ENCODE results near the gene CHD6.

Gene CHD6

DNA sequence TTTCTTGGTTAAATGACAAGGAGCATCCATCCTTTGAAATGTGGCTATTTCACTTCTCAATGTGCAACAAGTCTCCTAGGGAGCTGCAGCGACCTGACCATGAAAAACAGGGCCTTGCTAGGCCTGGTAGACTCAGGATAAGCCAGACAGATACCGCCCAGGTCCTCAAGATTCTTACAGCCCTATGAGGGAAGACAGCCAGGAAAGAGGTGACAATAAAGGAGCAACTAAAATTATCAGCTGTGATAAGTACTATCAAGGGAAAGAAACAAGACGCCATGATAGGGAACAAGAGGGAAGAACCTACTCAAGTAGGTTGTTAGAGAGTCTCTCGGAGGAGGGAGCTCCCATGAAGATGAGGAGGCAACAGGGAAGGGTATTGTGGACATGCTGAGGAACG lies 200.1 kb downstream of the CHD6 start:
- DNase-seq, result no peak

DNA sequence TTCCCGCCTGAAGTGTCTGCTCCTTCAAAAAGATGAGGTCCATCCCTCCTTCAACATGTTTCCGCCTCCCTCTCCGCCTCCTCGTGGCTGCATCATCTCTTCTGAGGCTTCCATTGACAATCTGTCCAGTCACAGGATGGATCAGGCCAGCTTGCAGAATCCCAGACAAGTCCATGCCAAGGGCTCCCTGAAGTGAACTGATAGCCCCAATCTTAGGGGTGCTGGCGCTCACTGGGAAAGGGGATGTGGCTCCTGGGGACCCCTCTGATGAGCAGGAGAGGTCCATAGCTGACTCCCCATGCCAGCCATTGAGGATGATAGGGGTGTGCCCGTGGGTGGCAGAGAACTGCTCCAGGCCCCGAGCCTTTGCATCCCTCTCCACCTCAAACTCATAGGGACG lies 203.0 kb downstream of the CHD6 start:
- DNase-seq, result no peak

- DNase-seq, result no peak
Observed at GRCh38 chr20:41413169-41413568, 205.0 kb downstream of the CHD6 start.

DNA sequence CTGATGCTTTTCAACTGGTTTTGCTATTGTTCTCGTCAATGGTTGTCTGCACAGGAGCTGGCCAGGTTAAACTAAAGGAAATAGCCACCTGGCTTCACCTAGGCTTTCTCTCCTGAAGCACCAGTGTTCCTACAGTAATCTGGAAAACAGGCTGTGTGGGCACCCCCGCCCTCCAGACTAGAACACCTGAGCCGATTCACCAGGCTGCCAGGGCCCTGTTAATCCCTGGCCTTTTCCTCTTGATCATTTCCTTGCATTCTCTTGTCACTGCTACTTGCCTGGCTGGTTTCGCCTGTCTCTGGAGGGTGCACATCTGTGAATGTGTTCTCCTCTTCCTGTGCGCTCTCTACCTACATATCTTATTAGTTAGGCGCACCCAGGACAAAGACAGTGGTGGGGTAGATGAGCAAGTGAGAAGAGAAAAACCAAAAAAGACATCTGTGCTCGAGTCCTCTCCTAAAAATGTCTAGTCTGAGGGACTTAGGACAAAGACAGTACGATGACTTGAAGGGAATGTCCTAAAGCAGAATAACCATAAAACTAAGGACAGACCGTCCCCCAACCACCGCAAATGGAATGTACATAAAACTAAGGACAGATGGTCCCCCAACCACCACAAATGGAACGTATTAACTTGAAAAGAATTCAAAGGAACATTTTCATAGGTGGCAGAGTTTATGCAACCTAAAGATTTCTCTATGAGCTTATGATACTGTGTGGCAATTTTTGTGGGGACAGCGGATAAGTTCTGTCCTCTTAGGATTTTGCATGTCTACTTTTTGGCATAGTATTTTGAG lies 205.7 kb downstream of the CHD6 start:
- DNase-seq, result no peak

- DNase-seq, result no peak
Observed at GRCh38 chr20:41411391-41411847, 206.8 kb downstream of the CHD6 start.

DNA sequence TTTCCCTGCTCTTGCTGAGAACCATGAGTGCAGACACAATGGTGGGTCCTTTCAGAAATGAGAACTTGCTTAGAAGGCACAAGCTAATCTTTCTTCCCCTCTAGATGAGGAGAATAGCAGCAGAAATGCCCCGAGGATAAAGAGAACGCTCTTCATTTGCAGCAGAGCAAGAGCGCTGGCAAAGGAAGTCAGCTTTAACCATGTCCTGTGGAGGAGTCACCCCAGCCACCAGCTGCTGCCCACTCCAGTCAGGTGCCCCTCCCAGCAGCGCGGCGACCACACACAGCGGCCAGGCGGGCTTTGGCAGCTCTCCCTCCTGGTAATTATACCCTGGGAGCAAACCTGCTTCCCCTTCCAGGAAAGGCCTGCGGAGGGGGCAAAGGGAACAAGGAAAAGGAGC lies 209.2 kb downstream of the CHD6 start:
- DNase-seq, result no peak

DNA sequence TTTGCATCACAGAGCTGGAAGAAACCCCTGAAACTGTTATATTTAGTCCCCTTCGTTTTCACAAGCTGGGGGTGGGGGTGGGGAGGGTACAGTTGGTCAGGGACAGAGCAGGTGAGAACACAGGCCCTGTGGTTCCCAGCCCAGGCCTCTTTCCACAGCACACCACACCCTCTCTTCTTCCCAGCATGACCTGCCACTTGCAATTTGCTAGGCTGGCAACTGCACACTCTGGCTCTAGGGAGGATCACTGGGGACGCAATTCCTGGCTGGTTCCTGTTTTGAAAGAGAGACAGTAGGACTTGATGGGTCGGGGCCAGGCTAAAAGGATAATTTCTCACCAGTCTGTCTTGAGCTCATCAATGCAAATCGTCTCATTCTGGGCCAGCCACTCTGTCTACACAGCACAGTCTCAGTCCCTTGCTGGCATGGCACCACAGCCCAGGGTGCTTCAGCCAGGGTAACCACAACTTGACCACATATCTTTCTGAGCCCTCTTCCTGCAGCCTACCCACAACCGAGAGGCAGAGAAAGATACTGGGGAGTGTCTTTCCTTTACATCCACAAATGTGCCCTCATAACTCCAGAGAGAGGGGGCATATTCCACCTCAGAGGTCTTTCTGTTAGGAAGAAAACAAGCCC lies 209.9 kb downstream of the CHD6 start:
- DNase-seq, result no peak

GRCh38 chr20:41407607-41408006 lies 210.6 kb downstream of the CHD6 start:
- DNase-seq, result no peak

- no peak for DNase-seq
Observed at GRCh38 chr20:41406896-41407444, 211.2 kb downstream of the CHD6 start.

DNA sequence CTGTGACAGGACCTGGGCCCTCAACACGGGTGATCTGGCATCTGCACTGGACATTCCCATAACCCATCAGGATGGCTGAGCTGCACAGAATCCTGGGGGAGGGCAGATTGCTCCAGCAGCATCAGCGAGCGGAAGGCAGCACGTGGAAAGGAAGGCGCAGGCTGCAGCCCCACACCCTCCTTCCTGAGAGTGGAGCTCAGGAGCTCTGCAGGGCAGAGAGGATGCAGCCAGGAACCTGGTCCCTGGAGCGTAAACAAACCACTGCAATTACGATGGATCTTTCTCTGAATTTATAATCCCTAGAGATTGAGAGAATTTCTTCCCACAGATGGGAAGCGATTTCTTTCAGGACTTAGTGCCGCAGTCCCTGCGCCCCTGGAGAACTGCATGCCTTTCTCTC lies 211.8 kb downstream of the CHD6 start:
- no peak for DNase-seq

GRCh38 chr20:41405436-41405835 lies 212.7 kb downstream of the CHD6 start:
- DNase-seq, result no peak

GRCh38 chr20:41403604-41404003 lies 214.6 kb downstream of the CHD6 start:
- no peak for DNase-seq

DNA sequence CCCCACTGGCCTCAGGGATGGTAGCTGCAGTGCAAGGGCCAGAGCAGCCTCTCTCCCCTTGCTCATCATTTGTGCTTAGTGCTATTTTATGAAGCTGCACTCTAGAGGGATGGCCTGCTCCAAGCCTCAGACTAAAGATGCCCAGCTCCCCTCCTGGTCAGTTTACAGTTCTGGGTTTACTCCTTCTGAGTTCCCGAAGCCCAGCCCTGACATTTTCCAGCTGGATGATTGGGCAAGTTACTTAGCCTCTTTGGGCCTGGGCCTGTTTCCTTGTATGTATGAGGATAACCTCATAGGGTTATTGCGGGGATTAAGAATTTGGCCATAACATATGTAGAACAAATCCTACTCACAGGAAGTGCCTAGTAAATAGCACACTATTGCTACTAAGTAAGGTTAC lies 219.8 kb downstream of the CHD6 start:
- no peak for DNase-seq

- no peak for DNase-seq
Observed at GRCh38 chr20:41395667-41396664, 222.2 kb downstream of the CHD6 start.

- no peak for DNase-seq
Observed at GRCh38 chr20:41394931-41395666, 223.1 kb downstream of the CHD6 start.

DNA sequence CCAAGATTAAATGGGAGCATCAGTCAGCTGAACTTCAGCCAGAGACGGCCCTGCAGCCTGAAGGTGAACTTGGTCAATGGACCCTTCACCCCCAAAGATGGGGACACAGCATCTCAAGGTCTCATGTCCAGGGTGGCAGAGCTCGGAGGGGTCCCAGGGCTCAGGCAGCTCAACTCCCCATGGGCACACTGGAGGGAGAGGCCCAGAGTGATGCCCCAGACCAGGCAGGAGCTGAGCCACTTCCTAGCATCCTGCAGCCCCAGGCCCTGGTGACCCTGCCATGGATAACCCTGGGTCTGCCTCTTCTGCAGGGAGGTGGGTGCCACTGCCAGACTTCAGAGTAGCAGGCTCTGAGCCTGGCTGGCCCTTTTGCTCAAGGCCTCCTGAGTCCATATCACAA lies 224.1 kb downstream of the CHD6 start:
- no peak for DNase-seq

DNA sequence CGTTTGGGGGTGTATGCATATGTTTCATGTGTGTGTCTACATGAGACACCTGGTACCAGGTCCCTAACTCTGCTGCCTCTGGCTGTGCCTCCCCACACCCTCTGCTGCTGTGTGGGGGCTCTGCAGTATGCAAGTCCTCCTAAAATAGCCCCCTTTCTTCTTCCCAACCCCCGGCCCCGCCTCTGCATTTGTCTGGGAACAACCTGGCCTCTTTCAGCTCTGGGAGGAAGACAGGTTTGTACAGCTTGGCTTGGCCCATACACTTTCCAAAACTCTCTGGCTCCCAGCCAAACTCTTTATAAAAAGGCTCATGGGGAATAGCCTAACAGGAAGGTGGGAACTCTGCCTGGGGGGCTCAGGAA lies 224.5 kb downstream of the CHD6 start:
- no peak for DNase-seq

DNA sequence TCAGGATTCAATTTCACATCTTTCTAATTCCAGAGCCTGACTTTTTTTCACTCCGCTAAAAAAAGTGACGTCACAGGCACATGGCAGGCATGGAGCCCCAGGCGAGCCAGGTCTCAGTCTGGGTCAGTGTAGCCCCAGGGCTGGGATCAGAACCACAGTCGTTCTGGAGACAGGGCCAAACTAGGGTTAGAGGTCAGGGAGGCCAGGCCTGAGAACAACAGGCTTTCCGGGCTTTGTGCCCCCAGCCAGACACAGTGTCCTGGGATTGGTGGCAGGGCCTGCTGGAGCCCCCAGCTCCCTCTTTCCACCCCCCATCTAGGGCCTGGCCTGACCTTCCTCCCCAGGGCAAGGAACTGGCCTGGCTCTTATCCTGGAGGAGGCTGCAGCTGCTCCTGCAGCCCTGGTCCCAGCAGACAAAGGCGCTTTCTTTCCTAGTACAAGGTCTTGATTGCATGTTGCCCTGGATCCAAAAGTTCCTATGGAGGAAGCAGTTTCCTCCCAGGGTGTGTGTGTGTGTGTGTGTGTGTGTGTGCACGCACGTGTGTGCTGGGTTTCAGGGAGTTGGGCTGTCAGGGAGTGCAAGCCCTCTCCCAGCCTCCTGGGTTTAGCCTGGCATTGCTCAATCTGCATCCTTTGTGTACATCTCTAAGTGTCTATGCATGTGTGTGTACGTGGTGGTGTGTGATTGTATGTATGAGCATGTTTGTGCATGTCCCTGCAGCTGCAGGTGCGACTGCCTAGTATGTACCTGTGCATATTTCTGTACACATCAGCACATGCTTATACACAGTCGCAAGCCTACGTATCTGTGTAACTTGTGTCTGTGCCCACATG lies 225.1 kb downstream of the CHD6 start:
- DNase-seq, result no peak

- no peak for DNase-seq
Observed at GRCh38 chr20:41392295-41392694, 225.9 kb downstream of the CHD6 start.

DNA sequence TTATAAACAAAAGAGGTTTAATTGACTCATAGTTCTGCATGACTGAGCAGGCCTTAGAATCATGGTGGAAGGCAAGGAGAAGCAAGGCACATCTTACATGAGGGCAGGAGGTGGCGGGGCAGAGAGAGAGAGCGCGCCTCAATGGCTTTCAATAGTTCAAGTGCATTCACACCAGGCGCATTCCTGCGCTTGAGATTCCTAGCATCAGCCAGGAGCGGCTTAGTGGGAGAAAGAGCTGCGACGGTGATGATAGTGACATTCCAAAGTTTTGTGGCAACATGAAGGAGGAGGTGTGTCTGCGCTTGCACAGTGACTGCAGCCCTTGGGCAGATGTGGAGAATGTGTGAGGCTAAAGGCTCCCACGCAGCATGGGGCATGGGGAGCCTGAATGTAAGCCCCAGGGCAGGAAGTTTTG lies 226.6 kb downstream of the CHD6 start:
- no peak for DNase-seq

- DNase-seq, result no peak
Observed at GRCh38 chr20:41390889-41391288, 227.3 kb downstream of the CHD6 start.

Measured in stimulated activated CD4-positive, alpha-beta T cell treated with anti-CD3 and anti-CD28 coated beads, Interleukin-2, amount 100 ng/mL, for 48 hours (primary cell).